OCI-LY1 (cell line): ENCODE results near the gene CGB7.

Experiments
- H2AFZ ChIP-seq: fragments of 200-600 bp; sonication (generic), shearing (Covaris generic); 2 replicates; pipeline ENCODE4 v1.6.0; 2014; ENCODE audit warnings: antibody characterized with exemption, mild to moderate bottlenecking, low read length
- H3F3A ChIP-seq: fragments of 200-600 bp; sonication (generic), shearing (Covaris generic); 2 replicates; pipeline ENCODE4 v1.6.0; 2014; ENCODE audit warnings: mild to moderate bottlenecking, antibody characterized with exemption, low read length, moderate library complexity; ENCODE audit not compliant: insufficient read depth
- H3K27ac ChIP-seq: fragments of 200-600 bp; sonication (generic); 2 replicates; pipeline ENCODE4 v1.5.1; 2014; ENCODE audit warnings: low read length, mixed run types, mild to moderate bottlenecking, low read depth; ENCODE audit not compliant: poor library complexity, severe bottlenecking
- H3K27me3 ChIP-seq: fragments of 200-600 bp; sonication (generic); 2 replicates; pipeline ENCODE4 v1.6.0; 2014; ENCODE audit warnings: antibody characterized with exemption, mild to moderate bottlenecking, low read length, moderate library complexity; ENCODE audit not compliant: insufficient read depth
- H3K36me3 ChIP-seq: fragments of 200-600 bp; sonication (generic); 2 replicates; pipeline ENCODE4 v1.6.1; 2014; ENCODE audit warnings: mild to moderate bottlenecking, antibody characterized with exemption, low read length, moderate library complexity, mixed read lengths; ENCODE audit not compliant: insufficient read depth
- H3K4me1 ChIP-seq: fragments of 200-600 bp; sonication (generic); 2 replicates; pipeline ENCODE4 v1.5.1; 2014; ENCODE audit warnings: mild to moderate bottlenecking, low read length, moderate library complexity; ENCODE audit not compliant: insufficient read depth, severe bottlenecking
- H3K4me2 ChIP-seq: fragments of 200-600 bp; sonication (generic), shearing (Covaris generic); 2 replicates; pipeline ENCODE4 v1.6.1; 2014; ENCODE audit warnings: low read length
- H3K4me3 ChIP-seq: fragments of 200-600 bp; sonication (generic); 2 replicates; pipeline ENCODE4 v1.5.1; 2014; ENCODE audit warnings: low read length, low read depth, mild to moderate bottlenecking, mixed read lengths; ENCODE audit not compliant: poor library complexity, severe bottlenecking
- H3K79me2 ChIP-seq: fragments of 200-600 bp; shearing (Covaris generic); 2 replicates; pipeline ENCODE4 v1.6.1; 2016; ENCODE audit warnings: mixed run types, low read length, mixed read lengths; ENCODE audit not compliant: insufficient read depth
- H3K9ac ChIP-seq: fragments of 200-600 bp; sonication (generic), shearing (Covaris generic); 2 replicates; pipeline ENCODE4 v1.6.1; 2014; ENCODE audit warnings: mild to moderate bottlenecking, low read length, mixed read lengths
- H3K9me2 ChIP-seq: fragments of 200-600 bp; sonication (generic), shearing (Covaris generic); 2 replicates; pipeline ENCODE4 v1.6.1; 2014; ENCODE audit warnings: low read depth, mild to moderate bottlenecking, low read length, mixed read lengths
- H3K9me3 ChIP-seq: fragments of 200-600 bp; shearing (Covaris generic); 2 replicates; pipeline ENCODE4 v1.6.1; 2014; ENCODE audit warnings: low read length, mixed read lengths
- H4K20me1 ChIP-seq: fragments of 200-600 bp; sonication (generic), shearing (Covaris generic); 2 replicates; pipeline ENCODE4 v1.6.0; 2016; ENCODE audit warnings: mild to moderate bottlenecking, low read length; ENCODE audit not compliant: insufficient read depth
- EZH2 ChIP-seq: fragments of 200-600 bp; sonication (generic), shearing (Covaris generic); IDR thresholded peaks from 2 replicates; pipeline ENCODE4 v1.8.0; 2017; ENCODE audit warnings: borderline replicate concordance, mixed run types, mild to moderate bottlenecking, antibody characterized with exemption, low read length, moderate library complexity, mixed read lengths
- TF ChIP-seq, protein P1 (sequence below): fragments of 200-600 bp; sonication (generic), shearing (Covaris generic); IDR thresholded peaks from 2 replicates; pipeline ENCODE4 v1.5.1; 2017; ENCODE audit warnings: mild to moderate bottlenecking, antibody characterized with exemption, low read length, moderate library complexity, mixed read lengths

The CGB7 gene

GRCh38 chr19:49009828-49010227, 47.7 kb downstream of the CGB7 start:
- Histone ChIP-seq H2AFZ (no peak overlapping the region), H3K27ac (no peak overlapping the region), H3K9ac (no peak overlapping the region), H3K4me2 (no peak overlapping the region), H3K79me2 (no peaks in the 10 kb centered on the region), H3K4me1 (no peaks in the 10 kb centered on the region), H3K9me2 (no peaks in the 10 kb centered on the region), H3K27me3 (no peaks in the 10 kb centered on the region), H3K36me3 (peaks cover 84% of the 10 kb centered on the region), H3K9me3 (no peaks in the 10 kb centered on the region), H3K4me3 (no peak overlapping the region), H3F3A (no peaks in the 10 kb centered on the region), H4K20me1 (no peaks in the 10 kb centered on the region)
- TF ChIP-seq EZH2: no peak
- TF ChIP-seq, protein P1, sequence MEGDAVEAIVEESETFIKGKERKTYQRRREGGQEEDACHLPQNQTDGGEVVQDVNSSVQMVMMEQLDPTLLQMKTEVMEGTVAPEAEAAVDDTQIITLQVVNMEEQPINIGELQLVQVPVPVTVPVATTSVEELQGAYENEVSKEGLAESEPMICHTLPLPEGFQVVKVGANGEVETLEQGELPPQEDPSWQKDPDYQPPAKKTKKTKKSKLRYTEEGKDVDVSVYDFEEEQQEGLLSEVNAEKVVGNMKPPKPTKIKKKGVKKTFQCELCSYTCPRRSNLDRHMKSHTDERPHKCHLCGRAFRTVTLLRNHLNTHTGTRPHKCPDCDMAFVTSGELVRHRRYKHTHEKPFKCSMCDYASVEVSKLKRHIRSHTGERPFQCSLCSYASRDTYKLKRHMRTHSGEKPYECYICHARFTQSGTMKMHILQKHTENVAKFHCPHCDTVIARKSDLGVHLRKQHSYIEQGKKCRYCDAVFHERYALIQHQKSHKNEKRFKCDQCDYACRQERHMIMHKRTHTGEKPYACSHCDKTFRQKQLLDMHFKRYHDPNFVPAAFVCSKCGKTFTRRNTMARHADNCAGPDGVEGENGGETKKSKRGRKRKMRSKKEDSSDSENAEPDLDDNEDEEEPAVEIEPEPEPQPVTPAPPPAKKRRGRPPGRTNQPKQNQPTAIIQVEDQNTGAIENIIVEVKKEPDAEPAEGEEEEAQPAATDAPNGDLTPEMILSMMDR: no peak

DNA sequence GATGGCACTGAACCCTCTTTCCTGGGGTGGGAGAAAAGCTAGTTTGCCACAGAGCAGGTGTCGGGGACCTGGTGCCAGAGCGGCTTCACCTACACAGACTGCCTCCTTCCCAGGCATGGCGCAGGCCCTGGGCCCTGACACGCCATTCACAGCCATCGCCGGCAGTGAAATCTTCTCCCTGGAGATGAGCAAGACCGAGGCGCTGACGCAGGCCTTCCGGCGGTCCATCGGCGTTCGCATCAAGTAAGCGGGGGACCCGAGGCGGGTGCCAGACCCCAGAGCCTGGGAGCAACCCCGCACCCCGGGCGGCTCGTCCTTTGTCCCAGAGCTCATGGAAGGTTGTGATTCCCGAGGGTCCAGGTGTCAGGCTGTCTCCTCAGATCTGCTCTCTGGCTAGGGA, 50.6 kb downstream of the CGB7 start:
- Histone ChIP-seq H3K4me3 (no peak overlapping the region), H3F3A (no peaks in the 10 kb centered on the region), H3K9ac (no peak overlapping the region), H3K4me2 (no peak overlapping the region), H3K36me3 (peaks cover 84% of the 10 kb centered on the region), H2AFZ (no peak overlapping the region), H3K9me3 (no peaks in the 10 kb centered on the region), H3K4me1 (no peaks in the 10 kb centered on the region), H3K79me2 (no peaks in the 10 kb centered on the region), H3K9me2 (no peaks in the 10 kb centered on the region), H4K20me1 (no peaks in the 10 kb centered on the region), H3K27me3 (no peaks in the 10 kb centered on the region), H3K27ac (no peak overlapping the region)
- TF ChIP-seq, protein P1: no peak
- TF ChIP-seq EZH2: no peak

DNA sequence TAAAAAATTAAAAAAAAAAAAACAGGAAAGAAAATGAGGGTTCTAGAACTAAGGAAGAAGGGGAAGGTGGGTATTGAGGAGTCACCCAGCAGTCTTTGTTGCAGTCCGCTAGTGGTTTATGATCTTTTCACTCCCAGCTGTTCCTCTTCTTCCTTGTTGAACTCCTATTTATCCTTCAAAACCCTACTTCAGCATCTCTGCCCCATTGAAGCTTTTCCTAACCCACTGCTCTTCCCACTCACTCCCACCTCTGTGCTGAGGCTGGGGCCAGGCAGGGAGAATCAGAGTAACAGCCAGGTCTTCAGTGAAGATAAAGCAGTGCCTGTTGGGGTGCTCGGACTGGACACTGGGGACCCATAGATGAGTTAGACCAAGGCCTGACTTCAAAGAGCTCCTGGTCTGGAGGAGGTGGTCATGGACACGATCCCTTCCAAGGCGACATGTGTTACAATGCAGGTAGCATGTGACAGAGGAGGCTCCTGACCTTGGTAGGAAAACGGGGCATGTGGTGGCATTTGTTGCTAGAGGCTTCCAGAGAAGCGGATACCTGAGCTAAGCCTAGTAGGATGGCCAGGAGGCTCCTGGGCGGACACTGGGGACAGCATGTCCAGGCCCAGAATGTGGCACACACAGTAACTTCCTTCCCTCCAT, 52.5 kb downstream of the CGB7 start:
- no peaks in the 10 kb centered on the region for H3K4me1 ChIP-seq
- peaks cover 75% of the 10 kb centered on the region for H3K36me3 ChIP-seq
- H3K9me2 ChIP-seq: no peaks in the 10 kb centered on the region
- H3K4me2 ChIP-seq: no peak overlapping the region
- H2AFZ ChIP-seq: no peak overlapping the region
- H4K20me1 ChIP-seq: no peaks in the 10 kb centered on the region
- H3K27ac ChIP-seq: no peak overlapping the region
- no peaks in the 10 kb centered on the region for H3K27me3 ChIP-seq
- no peaks in the 10 kb centered on the region for H3K79me2 ChIP-seq
- no peak overlapping the region for H3K4me3 ChIP-seq
- no peaks in the 10 kb centered on the region for H3F3A ChIP-seq
- no peak overlapping the region for H3K9ac ChIP-seq
- TF ChIP-seq, protein P1: no peak
- no peak for TF ChIP-seq EZH2
- no peaks in the 10 kb centered on the region for H3K9me3 ChIP-seq
